Middle frontal gyrus (tissue), 1 donor: Measurements from ENCODE around the gene CUX1.

ENCODE experiments used
- DNase-seq: peaks from one replicate; pipeline ENCODE4 v3.0.0-alpha.2; 2015; ENCODE audit warnings: low spot score; ENCODE audit errors: extremely low spot score

Gene CUX1, protein sequence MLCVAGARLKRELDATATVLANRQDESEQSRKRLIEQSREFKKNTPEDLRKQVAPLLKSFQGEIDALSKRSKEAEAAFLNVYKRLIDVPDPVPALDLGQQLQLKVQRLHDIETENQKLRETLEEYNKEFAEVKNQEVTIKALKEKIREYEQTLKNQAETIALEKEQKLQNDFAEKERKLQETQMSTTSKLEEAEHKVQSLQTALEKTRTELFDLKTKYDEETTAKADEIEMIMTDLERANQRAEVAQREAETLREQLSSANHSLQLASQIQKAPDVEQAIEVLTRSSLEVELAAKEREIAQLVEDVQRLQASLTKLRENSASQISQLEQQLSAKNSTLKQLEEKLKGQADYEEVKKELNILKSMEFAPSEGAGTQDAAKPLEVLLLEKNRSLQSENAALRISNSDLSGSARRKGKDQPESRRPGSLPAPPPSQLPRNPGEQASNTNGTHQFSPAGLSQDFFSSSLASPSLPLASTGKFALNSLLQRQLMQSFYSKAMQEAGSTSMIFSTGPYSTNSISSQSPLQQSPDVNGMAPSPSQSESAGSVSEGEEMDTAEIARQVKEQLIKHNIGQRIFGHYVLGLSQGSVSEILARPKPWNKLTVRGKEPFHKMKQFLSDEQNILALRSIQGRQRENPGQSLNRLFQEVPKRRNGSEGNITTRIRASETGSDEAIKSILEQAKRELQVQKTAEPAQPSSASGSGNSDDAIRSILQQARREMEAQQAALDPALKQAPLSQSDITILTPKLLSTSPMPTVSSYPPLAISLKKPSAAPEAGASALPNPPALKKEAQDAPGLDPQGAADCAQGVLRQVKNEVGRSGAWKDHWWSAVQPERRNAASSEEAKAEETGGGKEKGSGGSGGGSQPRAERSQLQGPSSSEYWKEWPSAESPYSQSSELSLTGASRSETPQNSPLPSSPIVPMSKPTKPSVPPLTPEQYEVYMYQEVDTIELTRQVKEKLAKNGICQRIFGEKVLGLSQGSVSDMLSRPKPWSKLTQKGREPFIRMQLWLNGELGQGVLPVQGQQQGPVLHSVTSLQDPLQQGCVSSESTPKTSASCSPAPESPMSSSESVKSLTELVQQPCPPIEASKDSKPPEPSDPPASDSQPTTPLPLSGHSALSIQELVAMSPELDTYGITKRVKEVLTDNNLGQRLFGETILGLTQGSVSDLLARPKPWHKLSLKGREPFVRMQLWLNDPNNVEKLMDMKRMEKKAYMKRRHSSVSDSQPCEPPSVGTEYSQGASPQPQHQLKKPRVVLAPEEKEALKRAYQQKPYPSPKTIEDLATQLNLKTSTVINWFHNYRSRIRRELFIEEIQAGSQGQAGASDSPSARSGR (N-terminal part only)

DNA sequence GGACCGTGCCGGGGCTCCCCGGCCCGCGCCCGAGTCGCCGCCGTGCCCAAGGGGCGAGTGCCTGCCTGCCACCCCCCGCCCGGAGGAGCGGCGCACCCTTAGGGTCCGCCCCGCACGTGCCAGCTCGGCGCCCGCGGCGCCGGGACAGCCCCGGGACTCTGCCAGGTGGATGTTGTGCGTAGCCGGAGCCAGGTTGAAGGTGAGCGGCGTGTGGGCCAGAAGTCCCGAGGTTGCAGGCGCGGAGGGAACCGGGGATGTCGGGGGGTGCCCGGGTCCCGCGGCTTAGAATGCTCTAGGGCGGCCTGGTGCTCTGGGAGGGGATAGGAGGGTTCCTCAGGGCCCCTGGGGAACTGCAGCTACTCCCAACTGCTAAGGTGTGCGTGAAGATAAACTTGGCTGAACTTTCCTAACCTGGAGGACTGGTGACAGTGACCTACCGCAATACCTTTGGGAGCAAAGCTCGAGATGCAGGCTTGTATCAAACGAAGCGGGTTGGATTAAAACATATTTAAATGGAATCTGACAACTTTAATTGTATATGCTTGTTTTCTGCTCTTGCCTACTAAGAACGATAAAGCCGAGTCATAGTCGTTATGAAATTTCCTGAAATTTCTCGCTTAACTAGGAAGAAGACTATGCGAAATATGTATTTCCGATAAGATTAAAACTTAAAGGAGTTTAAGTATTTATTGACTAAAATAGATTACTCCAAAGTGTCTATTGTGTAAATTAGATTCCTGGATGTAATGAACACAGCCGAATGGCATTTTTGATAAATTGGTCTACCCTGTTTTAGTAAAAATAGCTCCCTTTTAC lies at the start of gene CUX1:
Gene CUX1 (plus strand): TSS at position 156 of the 816 bp plus-strand sequence. CDS start 14 bp downstream, at position 170.
- DNase-seq: no peak

DNA sequence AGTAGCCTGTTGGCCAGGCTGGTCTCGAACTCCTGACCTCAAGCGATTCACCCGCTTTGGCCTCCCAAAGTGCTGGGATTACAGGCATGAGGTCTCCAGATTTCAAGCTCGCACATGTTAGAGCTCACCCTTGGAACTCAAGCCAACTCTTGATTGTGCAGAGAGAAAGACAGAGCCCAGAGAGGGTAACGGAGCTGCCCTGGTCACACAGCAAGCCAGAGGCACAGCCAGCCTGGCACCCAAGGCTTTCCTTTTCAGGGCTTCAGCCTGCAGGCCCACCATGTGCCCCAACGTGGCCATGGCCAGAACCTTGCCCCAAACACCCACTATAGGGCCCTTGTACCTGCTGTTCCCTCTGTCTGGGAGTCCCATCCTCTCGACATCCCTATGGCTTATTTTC lies 49.1 kb upstream of the CUX1 start:
- DNase-seq: no peak

DNA sequence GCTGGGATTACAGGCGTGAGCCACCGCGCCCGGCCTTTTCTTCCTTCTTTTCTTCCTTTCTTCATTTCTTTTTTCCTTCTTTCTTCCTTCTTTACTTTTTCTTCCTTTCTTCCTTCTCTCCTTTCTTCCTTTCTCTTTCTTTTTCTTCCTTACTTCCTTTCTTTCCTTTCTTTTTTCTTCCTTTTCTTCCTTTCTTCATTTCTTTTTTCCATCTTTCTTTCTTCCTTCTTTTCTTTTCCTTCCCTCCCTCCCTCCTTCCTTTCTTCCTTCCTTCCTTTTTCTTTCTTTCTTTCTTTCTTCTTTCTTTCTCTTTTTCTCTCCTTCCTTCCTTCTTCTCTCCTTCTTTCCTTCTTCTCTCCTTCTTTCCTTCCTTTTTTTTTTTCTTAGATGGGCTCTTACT lies 47.0 kb upstream of the CUX1 start:
- DNase-seq: no peak

- DNase-seq: no peak
Observed at GRCh38 chr7:101772508-101773211, 44.8 kb upstream of the CUX1 start.

GRCh38 chr7:101775181-101775580 lies 42.2 kb upstream of the CUX1 start:
- DNase-seq: no peak

DNA sequence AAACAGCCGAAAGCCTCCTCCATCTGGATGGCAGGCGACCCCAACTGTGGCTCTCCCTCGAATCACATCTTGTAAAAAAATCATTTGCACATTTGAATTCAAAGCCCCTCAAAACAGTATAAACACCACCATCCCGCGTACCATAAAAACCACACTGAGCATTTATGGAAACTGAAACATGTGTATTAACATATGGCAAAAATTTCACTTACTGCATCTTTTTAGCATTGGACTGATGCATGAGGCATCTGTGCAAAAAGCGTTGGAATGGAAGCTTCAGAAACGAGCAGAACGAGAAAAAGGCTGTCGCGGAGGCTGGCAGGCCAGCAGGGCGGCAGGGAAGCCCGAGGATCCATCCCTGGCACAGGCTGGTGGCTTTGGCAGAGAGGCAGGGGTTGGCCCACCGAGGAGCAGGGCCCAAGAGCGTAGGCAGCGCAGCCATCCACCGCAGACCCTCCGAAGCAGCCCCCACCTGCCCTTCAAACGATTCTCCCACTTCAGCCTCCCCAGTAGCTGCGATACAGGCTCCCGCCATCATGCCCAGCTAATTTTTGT lies 39.3 kb upstream of the CUX1 start:
- peak; percentile 9 for DNase-seq

DNA sequence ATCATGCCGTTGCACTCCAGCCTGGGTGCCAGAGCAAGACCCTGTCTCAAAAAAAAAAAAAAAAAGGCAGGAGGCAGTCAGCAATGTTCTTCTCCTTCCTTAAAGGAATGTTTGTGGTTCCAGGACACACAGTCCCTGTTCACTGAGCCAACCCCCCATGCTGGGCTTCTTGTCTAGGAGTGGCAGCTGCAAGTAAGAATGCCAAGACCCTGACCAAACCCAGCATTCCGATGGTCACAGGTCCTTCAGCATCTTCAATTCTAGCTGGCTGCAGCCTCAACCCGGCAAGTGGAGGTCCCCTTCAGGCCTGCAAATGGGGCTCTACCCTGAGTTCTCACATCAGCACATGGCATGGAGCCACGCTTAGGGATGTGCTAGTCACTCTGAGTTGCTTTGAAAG lies 38.2 kb upstream of the CUX1 start:
- no peak for DNase-seq

DNA sequence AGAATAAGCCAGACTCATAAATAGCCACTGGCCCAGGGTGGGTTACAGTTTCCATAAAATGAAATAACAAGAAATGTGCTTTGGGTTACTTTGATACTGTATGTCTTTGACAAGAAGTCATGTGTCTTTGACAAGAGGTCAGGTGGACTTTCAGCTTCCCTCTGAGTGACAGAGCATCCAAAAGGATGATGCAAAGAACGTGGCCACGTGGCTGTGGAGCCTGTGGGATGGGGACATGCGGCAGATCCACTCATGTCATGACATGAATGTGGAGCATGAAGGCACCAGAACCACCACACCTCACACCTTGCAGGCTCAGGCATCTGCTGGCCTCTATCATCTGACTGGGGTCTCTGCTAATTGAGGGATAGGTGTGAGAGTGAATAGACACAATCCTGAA lies 37.1 kb upstream of the CUX1 start:
- no peak for DNase-seq

DNA sequence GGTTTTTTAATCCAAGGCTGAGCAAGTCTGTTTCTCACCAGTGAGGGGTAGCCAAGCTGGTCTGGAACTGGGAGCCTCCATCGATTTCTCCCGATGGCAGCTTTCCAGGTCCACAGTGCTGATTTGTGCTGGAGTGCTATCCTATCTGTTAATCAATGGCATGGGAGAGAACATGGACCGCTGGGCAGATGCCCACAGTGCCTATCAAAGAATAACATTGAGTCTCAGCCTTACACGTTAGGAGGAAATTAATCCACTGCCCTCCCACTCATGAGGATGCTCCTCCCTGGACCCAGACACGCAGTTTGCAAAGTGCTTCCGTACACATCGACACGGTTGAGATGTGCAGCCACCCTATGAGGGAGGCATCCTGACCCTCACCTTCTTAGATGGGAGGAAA lies 36.0 kb upstream of the CUX1 start:
- DNase-seq: no peak

GRCh38 chr7:101782476-101782875 lies 35.0 kb upstream of the CUX1 start:
- no peak for DNase-seq

DNA sequence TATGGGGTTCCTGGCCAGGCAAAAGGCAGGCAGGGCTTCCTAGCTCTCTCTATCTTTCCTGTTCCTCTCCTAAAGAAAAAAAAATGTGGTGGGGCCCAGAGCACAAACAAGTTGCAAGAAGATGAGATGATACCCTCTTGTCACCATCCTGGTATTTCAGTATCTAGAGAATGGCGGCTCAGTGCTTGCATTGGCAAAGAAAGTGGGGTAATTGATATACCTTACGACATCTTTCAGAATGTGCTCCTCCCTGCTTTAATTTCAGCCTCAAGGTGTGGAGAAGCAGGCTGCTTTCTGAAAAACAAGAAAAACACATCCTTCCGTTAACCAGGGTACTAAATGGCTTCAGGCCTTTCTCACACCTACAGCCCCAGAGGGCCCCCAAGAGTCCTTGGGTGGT lies 34.5 kb upstream of the CUX1 start:
- DNase-seq: no peak

DNA sequence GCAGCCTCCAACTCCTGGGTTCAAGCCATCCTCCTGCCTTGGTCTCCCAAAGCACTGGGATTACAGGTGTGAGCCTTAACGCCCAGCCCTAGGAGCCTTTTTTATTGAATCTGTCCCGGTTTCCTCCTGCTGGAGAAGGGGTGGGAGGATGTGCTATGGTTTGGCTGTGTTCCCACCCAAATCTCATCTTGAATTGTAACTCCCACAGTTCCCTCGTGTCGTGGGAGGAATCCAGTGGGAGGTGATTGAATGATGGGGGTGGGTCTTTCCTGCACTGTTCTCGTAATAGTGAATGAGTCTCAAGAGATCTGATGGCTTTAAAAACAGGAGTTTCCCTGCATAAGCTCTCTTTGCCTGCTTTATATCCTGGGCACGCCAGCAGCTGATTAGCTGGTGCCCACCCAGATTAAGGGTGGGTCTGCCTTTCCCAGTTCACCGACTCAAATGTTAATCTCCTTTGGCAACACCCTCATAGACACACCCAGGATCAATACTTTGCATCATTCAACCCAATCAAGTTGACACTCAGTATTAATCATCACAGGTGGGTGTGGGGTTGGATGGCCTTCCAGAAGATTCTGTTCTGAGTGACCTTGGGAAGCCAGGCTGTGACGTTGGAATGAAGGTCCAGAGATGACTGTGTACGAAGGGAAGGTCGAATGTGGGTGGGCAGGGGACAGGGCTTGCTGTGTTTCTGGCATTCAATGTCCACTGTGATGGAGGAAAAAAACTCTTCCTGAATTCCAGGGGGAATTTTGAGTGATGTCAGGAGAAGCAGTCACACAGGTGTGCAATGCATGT lies 33.8 kb upstream of the CUX1 start:
- DNase-seq: no peak

DNA sequence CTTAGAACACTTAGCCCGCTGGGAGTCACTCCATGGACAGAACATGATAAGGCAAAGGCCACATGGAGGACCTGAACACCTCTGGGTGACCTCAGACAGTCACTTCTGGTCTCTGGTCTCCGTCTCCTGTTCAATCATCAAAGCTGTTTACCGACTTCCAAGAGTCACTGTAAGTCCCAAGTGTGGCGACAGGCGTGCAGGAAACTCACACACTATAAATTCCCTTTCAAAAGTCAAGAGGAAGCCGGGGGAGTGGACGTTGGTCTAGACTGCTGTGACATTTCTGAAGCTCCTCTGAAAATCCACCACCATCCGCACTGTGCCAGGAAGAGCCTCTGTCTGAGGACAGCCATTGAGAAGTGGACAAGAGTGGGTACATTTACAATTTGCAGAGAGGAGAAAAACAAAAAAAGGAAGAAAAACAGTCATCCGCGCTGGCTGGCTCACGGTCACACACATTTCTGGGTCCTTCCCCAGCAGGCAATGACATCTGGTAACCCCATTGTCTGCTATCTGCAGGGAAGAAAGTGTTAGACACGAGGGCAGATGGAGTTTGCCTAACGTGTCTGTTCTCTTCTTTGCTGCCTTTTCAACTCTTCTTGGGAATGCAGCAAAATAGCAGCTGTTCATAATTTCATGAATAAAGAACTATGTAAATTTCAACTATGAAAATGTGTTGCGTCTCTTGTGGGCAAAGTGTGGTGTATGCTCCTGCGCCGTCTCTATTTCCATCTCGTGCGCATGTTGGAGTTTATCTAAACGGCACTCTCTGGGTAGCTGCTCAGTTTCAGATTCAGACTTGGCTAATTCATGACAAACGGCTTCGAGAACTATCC lies 32.9 kb upstream of the CUX1 start:
- peak; percentile 10 for DNase-seq

DNA sequence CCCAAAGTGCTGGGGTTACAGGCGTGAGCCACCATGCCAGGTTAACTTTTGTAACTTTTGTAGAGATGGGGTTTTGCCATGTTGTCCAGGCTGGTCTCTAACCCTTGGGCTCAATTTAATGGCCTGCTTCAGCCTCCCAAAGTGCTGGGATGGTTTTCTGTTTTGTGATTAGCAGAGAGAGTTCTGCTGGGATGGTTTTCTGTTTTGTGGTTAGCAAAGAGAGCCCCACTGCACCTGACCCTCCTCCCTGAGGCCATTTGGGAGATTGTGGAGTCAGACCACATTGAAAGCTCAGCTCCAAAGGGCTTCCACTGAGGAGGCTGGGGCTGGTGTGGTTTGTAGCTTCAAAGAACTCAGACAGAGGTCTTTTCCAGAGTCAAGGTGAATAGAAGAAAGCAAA lies 29.6 kb upstream of the CUX1 start:
- DNase-seq: no peak

GRCh38 chr7:101788517-101788916 lies 28.9 kb upstream of the CUX1 start:
- no peak for DNase-seq

- DNase-seq: no peak
Observed at GRCh38 chr7:101790566-101791293, 26.7 kb upstream of the CUX1 start.

DNA sequence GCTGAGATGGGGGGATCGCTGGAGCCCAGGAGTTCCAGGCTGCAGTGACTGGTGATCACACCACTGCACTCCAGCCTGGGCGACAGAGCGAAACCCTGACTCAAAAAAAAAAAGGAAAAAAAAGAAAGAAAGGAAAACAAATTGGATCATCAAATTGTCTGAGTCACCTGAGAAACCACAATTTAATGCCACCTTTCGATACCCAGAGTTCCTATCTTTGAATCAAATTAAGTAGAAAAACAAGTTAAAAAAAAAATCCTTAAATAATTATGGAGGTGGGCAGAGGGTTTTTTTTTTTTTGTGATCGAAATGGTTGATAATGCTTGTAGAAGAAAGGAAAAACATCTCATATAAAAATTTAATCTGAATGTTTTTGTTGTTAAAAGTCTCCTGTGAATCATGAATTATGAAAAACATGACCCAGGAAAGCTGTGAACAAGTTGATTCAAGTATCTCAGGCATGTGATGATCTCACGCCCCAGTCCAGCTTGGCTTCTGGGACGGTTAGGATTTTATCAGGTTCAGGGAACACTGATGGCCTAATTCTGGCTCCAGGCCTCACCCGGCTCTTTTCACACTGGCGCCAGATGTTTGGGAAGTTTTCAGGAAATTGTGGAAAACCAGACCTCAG lies 25.3 kb upstream of the CUX1 start:
- DNase-seq: no peak
